H1 (cell line): ENCODE measurements around the gene DCAF6. TPM values are rescaled to one million over a fixed set of nuclear protein-coding genes. Genes with fewer than 3 reads are reported as not detected.

Experiments used
- CTCF ChIA-PET: fragments of 300-600 bp; sonication (Branson Sonifier 250); formaldehyde crosslinking; loops from one replicate; lab custom pipeline; 2021; ENCODE audit not compliant: partially characterized antibody; lab: Charles Lee
- POLR2A ChIA-PET: fragments of 300-600 bp; sonication (Branson Sonifier 250); formaldehyde crosslinking; loops from one replicate; lab custom pipeline; 2021; ENCODE audit warnings: inconsistent platforms; ENCODE audit not compliant: partially characterized antibody; lab: Charles Lee
- DNase-seq, 2 experiments: peaks; one replicate each; pipeline versions ENCODE4 v3.0.0 to v3.0.0-alpha.2; 2010 to 2022; ENCODE audit warnings: low spot score in 2 of 2, low read depth in 1 of 2, mixed read lengths in 1 of 2
- FAIRE-seq: peaks from 2 replicates; lab custom pipeline; 2011; peaks lifted over from hg19 to GRCh38; lab: Jason Lieb, UNC
- H2AFZ ChIP-seq: 2 replicates; pipeline ENCODE4 v1.8.1; 2012; ENCODE audit warnings: low read length, inconsistent platforms
- H2AK5ac ChIP-seq: 2 replicates; pipeline ENCODE4 v1.6.1; 2013; ENCODE audit warnings: low read depth, low read length
- H2BK120ac ChIP-seq: replicated peaks from 2 replicates; pipeline ENCODE3; 2013; ENCODE audit warnings: low read depth, low read length, inconsistent platforms
- H2BK12ac ChIP-seq: 2 replicates; pipeline ENCODE4 v1.6.1; 2013; ENCODE audit warnings: low read depth, low read length
- H2BK15ac ChIP-seq: 2 replicates; pipeline ENCODE4 v1.6.1; 2013; ENCODE audit warnings: low read length
- H2BK20ac ChIP-seq: 2 replicates; pipeline ENCODE4 v1.6.1; 2013; ENCODE audit warnings: low read length
- H2BK5ac ChIP-seq: 2 replicates; pipeline ENCODE4 v1.6.1; 2013; ENCODE audit warnings: low read depth, low read length
- H3K14ac ChIP-seq: 2 replicates; pipeline ENCODE4 v1.6.1; 2013; ENCODE audit warnings: inconsistent platforms; ENCODE audit not compliant: insufficient read length
- H3K18ac ChIP-seq: 2 replicates; pipeline ENCODE4 v1.6.1; 2013; ENCODE audit warnings: low read length; ENCODE audit errors: extremely low read depth
- H3K23ac ChIP-seq: 2 replicates; pipeline ENCODE4 v1.6.1; 2013; ENCODE audit warnings: inconsistent platforms; ENCODE audit not compliant: insufficient read length
- H3K23me2 ChIP-seq: 2 replicates; pipeline ENCODE4 v1.6.1; 2013; ENCODE audit warnings: low read depth, low read length
- H3K27ac ChIP-seq: 2 replicates; pipeline ENCODE4 v1.6.1; 2011; ENCODE audit warnings: low read depth, low read length, inconsistent platforms
- H3K27me3 ChIP-seq, 4 experiments: replicated peaks in 1 of 4; 1 replicate in 1 of 4; 2 replicates in 3 of 4; pipeline versions ENCODE4 v1.6.1 to v1.8.1; 2011 to 2013; ENCODE audit warnings: low read length in 3 of 4, mild to moderate bottlenecking in 3 of 4, inconsistent platforms in 2 of 4, mixed read lengths in 2 of 4, moderate library complexity in 1 of 4; ENCODE audit not compliant: control insufficient read depth in 3 of 4, insufficient read depth in 3 of 4; ENCODE audit errors: extremely low read depth in 1 of 4
- H3K36me3 ChIP-seq, 4 experiments: 2 replicates each; pipeline versions ENCODE4 v1.6.1 to v1.8.1; 2011 to 2013; ENCODE audit warnings: mild to moderate bottlenecking in 4 of 4, low read length in 3 of 4, moderate library complexity in 2 of 4, control low read depth in 1 of 4, inconsistent platforms in 1 of 4; ENCODE audit not compliant: insufficient read depth in 4 of 4, control insufficient read depth in 2 of 4
- H3K4ac ChIP-seq: replicated peaks from 2 replicates; pipeline ENCODE3; 2013; ENCODE audit warnings: low read length, low read depth, mixed read lengths, inconsistent platforms; ENCODE audit not compliant: insufficient read length
- H3K4me1 ChIP-seq, 4 experiments: replicated peaks in 1 of 4; 1 replicate in 1 of 4; 2 replicates in 3 of 4; pipeline versions ENCODE4 v1.6.1 to v1.8.1; 2011 to 2013; ENCODE audit warnings: low read length in 3 of 4, inconsistent platforms in 2 of 4, mixed read lengths in 1 of 4; ENCODE audit not compliant: insufficient read depth in 4 of 4, control insufficient read depth in 3 of 4
- H3K4me2 ChIP-seq, 2 experiments: 2 replicates each; pipeline versions ENCODE4 v1.6.1 to v1.8.1; 2011 to 2013; ENCODE audit warnings: low read depth in 2 of 2, low read length in 2 of 2, control low read depth in 1 of 2, inconsistent platforms in 1 of 2, mild to moderate bottlenecking in 1 of 2; ENCODE audit not compliant: insufficient read depth in 1 of 2
- H3K4me3 ChIP-seq, 4 experiments: fragments of 200-600, 300-600 bp in 1 of 4; sonication (generic), shearing (Covaris generic), sonication (Bioruptor Twin) in 1 of 4; 2 replicates each; pipeline versions ENCODE4 v1.5.1 to v1.8.1; 2011 to 2016; ENCODE audit warnings: low read length in 4 of 4, low read depth in 3 of 4, control low read depth in 2 of 4, inconsistent platforms in 2 of 4, mild to moderate bottlenecking in 2 of 4, mixed read lengths in 1 of 4, moderate library complexity in 1 of 4; ENCODE audit not compliant: insufficient read depth in 2 of 4; ENCODE audit errors: extremely low read depth in 1 of 4
- H3K56ac ChIP-seq: replicated peaks from 2 replicates; pipeline ENCODE3; 2013; ENCODE audit warnings: low read depth, mild to moderate bottlenecking, mixed read lengths, low read length, inconsistent platforms; ENCODE audit not compliant: insufficient read length
- H3K79me1 ChIP-seq: 2 replicates; pipeline ENCODE4 v1.6.1; 2013; ENCODE audit warnings: low read depth, low read length, control low read depth
- H3K79me2 ChIP-seq, 2 experiments: 2 replicates each; pipeline versions ENCODE4 v1.6.1 to v1.8.1; 2012 to 2013; ENCODE audit warnings: low read length in 2 of 2, mild to moderate bottlenecking in 2 of 2, inconsistent platforms in 1 of 2; ENCODE audit not compliant: insufficient read depth in 2 of 2, control insufficient read depth in 1 of 2
- H3K9ac ChIP-seq, 4 experiments: replicated peaks in 1 of 4; 1 replicate in 1 of 4; 2 replicates in 3 of 4; pipeline versions ENCODE4 v1.6.1 to v1.8.1; 2011 to 2013; ENCODE audit warnings: low read depth in 3 of 4, low read length in 3 of 4, control low read depth in 2 of 4, mild to moderate bottlenecking in 2 of 4, moderate library complexity in 2 of 4, inconsistent platforms in 1 of 4; ENCODE audit errors: extremely low read depth in 1 of 4
- H3K9me3 ChIP-seq, 2 experiments: 2 replicates each; pipeline versions ENCODE4 v1.6.1 to v1.8.1; 2012 to 2013; ENCODE audit warnings: mild to moderate bottlenecking in 2 of 2, moderate library complexity in 2 of 2, control low read depth in 1 of 2, inconsistent platforms in 1 of 2, low read depth in 1 of 2, low read length in 1 of 2, mixed read lengths in 1 of 2; ENCODE audit not compliant: insufficient read depth in 2 of 2
- H4K20me1 ChIP-seq, 2 experiments: replicated peaks in 1 of 2; 2 replicates each; pipeline versions ENCODE3 to v1.8.1; 2011 to 2013; ENCODE audit warnings: inconsistent platforms in 2 of 2, low read length in 2 of 2, mild to moderate bottlenecking in 1 of 2; ENCODE audit not compliant: insufficient read depth in 2 of 2, control insufficient read depth in 1 of 2
- H4K5ac ChIP-seq: 2 replicates; pipeline ENCODE4 v1.6.1; 2013; ENCODE audit warnings: low read length, low read depth, mixed read lengths, inconsistent platforms; ENCODE audit not compliant: insufficient read length
- H4K8ac ChIP-seq: 2 replicates; pipeline ENCODE4 v1.8.0; 2013; ENCODE audit warnings: mild to moderate bottlenecking, moderate library complexity, low read length, inconsistent platforms; ENCODE audit not compliant: insufficient read depth; ENCODE audit errors: extremely low read depth
- H4K91ac ChIP-seq: replicated peaks from 2 replicates; pipeline ENCODE3; 2013; ENCODE audit warnings: low read length, mixed read lengths, inconsistent platforms; ENCODE audit not compliant: insufficient read length
- WGBS, 2 experiments: shearing (Covaris generic) in 1 of 2; methylation state at CpG; one replicate each; pipeline versions ENCODE4 v1.1.6 to v1.1.7; 2013 to 2015; ENCODE audit warnings: low lambda C conversion rate in 2 of 2, mixed read lengths in 2 of 2, inconsistent platforms in 1 of 2, low coverage in 1 of 2, missing lambda C conversion rate in 1 of 2; ENCODE audit not compliant: insufficient replicate concordance in 2 of 2, insufficient coverage in 1 of 2, insufficient read length in 1 of 2; ENCODE audit errors: extremely low coverage in 1 of 2, missing lambda C conversion rate in 1 of 2; 5-methylcytosine and 5-hydroxymethylcytosine counted together
- polyA plus RNA-seq, 7 experiments: library from polyadenylated mRNA; depleted of rRNA in 3 of 7; stranded (reverse) in 5 of 7; unstranded in 2 of 7; fragments of >200 nt in 5 of 7; fragments of 200-250 nt in 2 of 7; gene quantifications; 1 replicate in 5 of 7; 2 replicates in 1 of 7; 4 replicates in 1 of 7; pipeline versions ENCODE4 v1.2.1 to v1.2.3, GENCODE V29; 2011 to 2013; ENCODE audit warnings: missing spikeins in 2 of 7, mixed read lengths in 2 of 7
- total RNA-seq: library from RNA; stranded (reverse); fragmentation: NEBNext Ultra II Directional; extraction: Animal tissue kit (Norgen Biotek cat#: 25700); gene quantifications from 2 replicates; pipeline ENCODE4 v1.2.1, GENCODE V29; 2021

Gene DCAF6
- total and polyA plus RNA-seq, 2 of the 8 experiments (the other 6 are each of a cell fraction or from before 2014, with no cell fraction given) = 12.3 to 17.4 TPM

DNA sequence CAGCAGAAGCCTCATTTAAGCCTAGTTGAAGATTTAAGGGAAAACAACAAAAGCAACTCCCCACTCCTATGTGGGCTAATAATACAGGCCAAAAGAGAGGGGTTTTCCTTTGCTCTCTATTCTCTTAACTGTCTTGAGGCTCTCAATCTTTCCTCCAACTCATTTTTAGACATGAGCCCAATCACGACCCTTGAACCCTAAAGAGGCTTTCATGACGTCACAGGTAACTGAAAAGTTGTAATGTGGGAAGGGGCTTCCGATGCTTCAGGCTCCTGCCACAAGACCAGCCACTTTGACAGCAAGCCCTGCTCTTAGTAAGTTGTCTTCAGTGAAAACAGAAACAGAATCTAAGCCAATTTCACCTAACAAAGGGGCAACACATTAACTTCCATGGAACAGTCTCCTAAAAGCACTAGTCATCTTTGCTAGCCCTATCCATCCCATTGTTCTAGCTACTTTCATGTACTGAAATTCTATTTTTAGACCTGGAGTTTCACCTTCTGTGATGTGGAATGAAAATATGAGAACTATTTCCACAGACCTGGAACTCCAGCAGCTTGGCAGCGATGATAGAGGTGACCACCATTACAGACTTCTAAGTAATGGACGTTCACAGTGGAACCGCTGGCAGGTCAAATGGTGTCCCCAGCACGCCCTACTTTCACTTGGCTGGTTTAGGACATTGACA lies 164.0 kb downstream of the DCAF6 start:
- WGBS, 2 experiments = 92% methylated on average over 7 of the region's 7 CpGs; no CpG with 5 or more reads in 1 of the 2 experiments
- Histone ChIP-seq H2BK12ac (no peak overlapping the region), H4K8ac (no peak overlapping the region), H2BK20ac (no peak overlapping the region), H3K23me2 (no peaks in the 10 kb centered on the region), H3K27me3 (no peaks in the 10 kb centered on the region), H3K9me3 (no peaks in the 10 kb centered on the region), H3K36me3 (peaks cover 0 to 3% (median 0%) of the 10 kb centered on the region in 4 experiments; a peak in 3 of 8 replicates), H2BK120ac (no peak overlapping the region), H2AFZ (no peak overlapping the region), H3K18ac (no peak overlapping the region), H3K9ac (no peak overlapping the region), H2BK15ac (no peak overlapping the region), H2BK5ac (no peak overlapping the region), H4K20me1 (no peaks in the 10 kb centered on the region), H3K4ac (no peak overlapping the region), H2AK5ac (no peak overlapping the region), H4K91ac (no peak overlapping the region), H3K27ac (no peak overlapping the region), H3K4me1 (no peaks in the 10 kb centered on the region), H3K23ac (no peak overlapping the region), H4K5ac (no peak overlapping the region), H3K79me1 (no peaks in the 10 kb centered on the region; the same call in 1 of the 2 replicates), H3K56ac (no peak overlapping the region), H3K4me3 (no peak overlapping the region), H3K79me2 (no peaks in the 10 kb centered on the region), H3K4me2 (no peak overlapping the region), H3K14ac (no peak overlapping the region)
- ChIA-PET POLR2A (interaction anchor here (1.9 kb wide), 1 partner anchor 9 kb away, joined by 4 read pairs; no protein-coding TSS in a partner anchor), CTCF (interaction anchor here (5.8 to 8.3 kb wide), 2 partner anchors 8 to 16 kb away, joined by 23 to 76 read pairs; no protein-coding TSS in a partner anchor)
- FAIRE-seq = no peak
- DNase-seq = no peak
